K562 (cell line): Measurements from ENCODE around the gene CELF4.

ENCODE experiments used
- CTCF ChIP-seq, 3 experiments: IDR thresholded peaks in 2 of 3; conservative IDR thresholded peaks in 1 of 3; 2 replicates each; pipeline ENCODE4 v1.5.1; 2011 to 2012; ENCODE audit warnings: low read length in 3 of 3, mild to moderate bottlenecking in 3 of 3, control low read depth in 2 of 3, improper control_type of control experiment in 1 of 3, inconsistent platforms in 1 of 3, low read depth in 1 of 3, mixed read lengths in 1 of 3, moderate library complexity in 1 of 3; ENCODE audit not compliant: insufficient read depth in 2 of 3
- SP1 ChIP-seq: sonication (generic); formaldehyde crosslinking; IDR thresholded peaks from 2 replicates; pipeline ENCODE4 v1.8.1; 2022; ENCODE audit warnings: mild to moderate bottlenecking, missing genetic modification reagents

- TF ChIP-seq SP1 (CRISPR knock-in tag) = no peak
- no peak for TF ChIP-seq CTCF (IDR thresholded peaks at IDR 0.05 in 2 of 3, conservative IDR thresholded peaks at IDR 0.05 in 1 of 3; ENCODE audit: insufficient read depth in 2 of 3, low read depth in 1 of 3, low read length in 3 of 3)
Measured at GRCh38 chr18:37348729-37349128, 216.9 kb downstream of the CELF4 start.
